ENCODE data around the gene NKAIN4.

Gene NKAIN4

DNA sequence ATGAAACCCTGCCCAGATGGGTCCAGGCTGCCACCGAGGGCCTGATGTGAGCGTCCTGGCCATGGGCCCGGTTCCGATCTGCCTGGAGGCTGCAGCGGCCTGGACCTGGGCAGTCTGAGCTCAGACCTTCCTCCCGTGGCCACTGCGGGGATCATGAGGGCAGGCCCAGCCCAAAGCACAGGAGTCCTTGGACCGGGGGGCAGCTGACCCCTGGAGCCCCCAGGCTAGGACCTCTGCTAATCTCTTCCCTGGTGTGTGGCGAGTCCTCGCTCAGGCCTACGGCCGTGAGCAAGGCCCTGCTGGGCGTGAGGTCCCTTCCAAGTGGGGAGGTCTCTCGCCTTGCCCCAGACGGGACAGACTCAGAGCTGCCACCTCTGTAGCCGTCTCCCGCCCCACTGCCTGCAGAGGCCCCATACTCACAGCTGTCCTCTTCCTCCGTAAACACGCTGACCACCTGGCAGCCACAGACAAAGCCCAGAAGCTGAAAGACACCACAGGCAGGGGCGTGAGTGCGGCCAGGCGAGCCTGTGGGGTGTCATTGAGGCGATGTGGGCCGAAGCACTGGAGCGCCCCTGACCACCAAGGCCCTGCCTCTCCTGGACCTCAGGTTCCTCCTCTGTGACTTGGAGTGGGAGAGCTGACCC lies 10.5 kb downstream of the NKAIN4 start:
- H2AFZ ChIP-seq (ENCODE audit: low read length): no peak overlapping the region
- no peaks in the 10 kb centered on the region for H3K9me2 ChIP-seq (replicated peaks; ENCODE audit: insufficient read depth, low read length)
- no peaks in the 10 kb centered on the region for H3F3A ChIP-seq (ENCODE audit: insufficient read depth, low read length)
- no peaks in the 10 kb centered on the region for H3K36me3 ChIP-seq (replicated peaks; ENCODE audit: insufficient read depth, low read length)
- H3K27ac ChIP-seq (ENCODE audit: low read length): no peak overlapping the region
- H3K4me2 ChIP-seq (ENCODE audit: low read depth, low read length): no peak overlapping the region
- H3K27me3 ChIP-seq (replicated peaks; ENCODE audit: insufficient read depth, low read length): peaks cover 97% of the 10 kb centered on the region
- H3K4me3 ChIP-seq (ENCODE audit: low read length): no peak overlapping the region
- no peaks in the 10 kb centered on the region for H3K79me2 ChIP-seq (ENCODE audit: low read length)
- no peaks in the 10 kb centered on the region for H3K9me3 ChIP-seq (replicated peaks; ENCODE audit: insufficient read depth, low read length)
- no peak overlapping the region for H3K9ac ChIP-seq (ENCODE audit: low read length)
- H3K4me1 ChIP-seq (ENCODE audit: low read length): no peaks in the 10 kb centered on the region
- TF ChIP-seq EZH2 (optimal IDR thresholded peaks at IDR 0.05; ENCODE audit: low read depth, low read length) (no peak), EZH2phosphoT487 (IDR thresholded peaks at IDR 0.05; ENCODE audit: low read length) (no peak), CTCF (IDR thresholded peaks at IDR 0.05; ENCODE audit: low read length) (no peak)
- H4K20me1 ChIP-seq (ENCODE audit: insufficient read depth, low read length): no peaks in the 10 kb centered on the region
- DNase-seq: no peak

DNA sequence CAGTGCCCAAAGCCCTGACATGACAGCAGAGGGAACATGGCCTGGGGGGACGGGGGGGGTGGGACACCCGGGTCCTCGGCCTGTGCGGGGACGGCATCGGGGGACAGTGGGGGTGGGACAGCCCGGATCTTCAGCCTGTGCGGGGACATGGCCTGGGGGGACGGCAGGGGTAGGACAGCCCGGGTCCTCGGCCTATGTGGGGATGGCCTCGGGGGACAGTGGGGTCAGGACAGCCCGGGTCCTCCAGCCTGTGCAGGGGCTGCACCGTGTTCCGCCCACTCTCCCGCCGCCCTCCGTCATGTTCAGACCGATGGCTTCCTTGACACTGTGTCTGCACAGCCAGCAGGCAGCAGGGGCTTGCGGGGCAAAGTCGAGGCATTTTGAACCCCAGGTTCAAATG lies 11.5 kb downstream of the NKAIN4 start:
- Histone ChIP-seq H3K9me3 (replicated peaks; ENCODE audit: insufficient read depth, low read length) (no peaks in the 10 kb centered on the region), H3K4me2 (ENCODE audit: low read depth, low read length) (no peak overlapping the region), H3K27ac (ENCODE audit: low read length) (no peak overlapping the region), H3K9ac (ENCODE audit: low read length) (no peak overlapping the region), H3K27me3 (replicated peaks; ENCODE audit: insufficient read depth, low read length) (peaks cover 97% of the 10 kb centered on the region), H4K20me1 (ENCODE audit: insufficient read depth, low read length) (no peaks in the 10 kb centered on the region), H3K4me1 (ENCODE audit: low read length) (no peaks in the 10 kb centered on the region), H3K4me3 (ENCODE audit: low read length) (no peak overlapping the region), H3K36me3 (replicated peaks; ENCODE audit: insufficient read depth, low read length) (no peaks in the 10 kb centered on the region), H3K79me2 (ENCODE audit: low read length) (no peaks in the 10 kb centered on the region), H2AFZ (ENCODE audit: low read length) (no peak overlapping the region), H3K9me2 (replicated peaks; ENCODE audit: insufficient read depth, low read length) (no peaks in the 10 kb centered on the region), H3F3A (ENCODE audit: insufficient read depth, low read length) (no peaks in the 10 kb centered on the region)
- TF ChIP-seq CTCF (IDR thresholded peaks at IDR 0.05; ENCODE audit: low read length): no peak
- no peak for TF ChIP-seq EZH2phosphoT487 (IDR thresholded peaks at IDR 0.05; ENCODE audit: low read length)
- TF ChIP-seq EZH2 (optimal IDR thresholded peaks at IDR 0.05; ENCODE audit: low read depth, low read length): no peak
- no peak for DNase-seq

DNA sequence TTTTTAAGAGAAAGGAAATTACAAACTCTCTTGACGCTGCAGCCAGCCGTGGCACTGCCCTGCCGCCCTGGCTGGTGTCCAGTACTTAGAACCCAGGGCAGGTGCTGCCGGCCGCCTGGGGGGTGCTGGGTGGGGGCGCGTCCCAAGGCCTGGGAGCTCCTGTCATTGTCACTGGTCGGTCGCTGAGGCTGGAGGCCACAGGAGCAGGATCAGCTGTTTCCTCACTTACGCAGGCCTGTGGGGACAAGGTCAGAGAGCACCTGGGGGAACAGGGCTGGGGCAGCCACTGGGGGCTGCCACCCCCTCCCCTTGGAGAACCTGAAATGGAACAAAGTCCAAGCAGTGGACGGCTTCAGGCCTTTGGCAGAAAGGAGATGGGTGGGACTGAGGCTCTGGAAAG lies 13.0 kb downstream of the NKAIN4 start:
- no peak overlapping the region for H3K9ac ChIP-seq (ENCODE audit: low read length)
- H2AFZ ChIP-seq (ENCODE audit: low read length): no peak overlapping the region
- H3K36me3 ChIP-seq (replicated peaks; ENCODE audit: insufficient read depth, low read length): no peaks in the 10 kb centered on the region
- H3K4me1 ChIP-seq (ENCODE audit: low read length): no peaks in the 10 kb centered on the region
- H3K27ac ChIP-seq (ENCODE audit: low read length): no peak overlapping the region
- H3K9me2 ChIP-seq (replicated peaks; ENCODE audit: insufficient read depth, low read length): no peaks in the 10 kb centered on the region
- H3K4me3 ChIP-seq (ENCODE audit: low read length): no peak overlapping the region
- H3K4me2 ChIP-seq (ENCODE audit: low read depth, low read length): no peak overlapping the region
- TF ChIP-seq CTCF (IDR thresholded peaks at IDR 0.05; ENCODE audit: low read length) (no peak), EZH2phosphoT487 (IDR thresholded peaks at IDR 0.05; ENCODE audit: low read length) (no peak), EZH2 (optimal IDR thresholded peaks at IDR 0.05; ENCODE audit: low read depth, low read length) (no peak)
- no peaks in the 10 kb centered on the region for H3K9me3 ChIP-seq (replicated peaks; ENCODE audit: insufficient read depth, low read length)
- H3K27me3 ChIP-seq (replicated peaks; ENCODE audit: insufficient read depth, low read length): peaks cover 95% of the 10 kb centered on the region
- no peaks in the 10 kb centered on the region for H4K20me1 ChIP-seq (ENCODE audit: insufficient read depth, low read length)
- H3F3A ChIP-seq (ENCODE audit: insufficient read depth, low read length): no peaks in the 10 kb centered on the region
- DNase-seq: no peak
- H3K79me2 ChIP-seq (ENCODE audit: low read length): no peaks in the 10 kb centered on the region
